HEK293T (cell line): ENCODE results near the gene RAPGEF1.

Source experiments
- BHLHE40 ChIP-seq: fragments of 450-650 bp; IDR thresholded peaks from 2 replicates; pipeline ENCODE4 v1.6.1; 2016; ENCODE audit warnings: mild to moderate bottlenecking, moderate library complexity, borderline replicate concordance
- FOXM1 ChIP-seq: fragments of 450-650 bp; IDR thresholded peaks from 2 replicates; pipeline ENCODE4 v1.6.1; 2017; ENCODE audit warnings: mild to moderate bottlenecking, borderline replicate concordance
- SP1 ChIP-seq: fragments of 450-650 bp; IDR thresholded peaks from 2 replicates; pipeline ENCODE4 v1.6.1; 2017

DNA sequence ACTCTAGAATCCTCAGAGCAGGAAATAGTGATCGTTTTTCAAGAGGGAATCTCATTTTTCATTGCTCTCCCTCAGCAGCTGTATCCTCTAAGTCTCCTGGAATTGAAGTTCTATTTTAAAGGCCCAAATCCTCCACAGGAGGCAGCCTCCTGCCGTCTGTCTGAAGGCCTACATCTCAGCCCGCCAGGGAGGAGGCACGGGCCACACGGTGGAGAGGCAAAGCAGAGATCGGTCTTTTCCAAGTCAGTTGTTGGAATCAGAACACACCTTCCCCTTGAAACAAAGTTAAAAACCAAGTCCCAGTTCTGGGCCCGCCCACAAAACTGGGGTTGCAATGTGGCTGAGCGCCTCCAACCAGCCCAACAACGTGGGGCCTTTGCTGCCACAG is 68.7 kb downstream of the RAPGEF1 start:
- TF ChIP-seq SP1 = no peak
- TF ChIP-seq FOXM1 = no peak
- TF ChIP-seq BHLHE40 = no peak
